Stimulated activated CD8-positive, alpha-beta memory T cell treated with anti-CD3 and anti-CD28 coated beads, Interleukin-2, amount 100 ng/mL, for 48 hours (primary cell): ENCODE data around the gene MAGI3.
"Not testable (repeated sequence)": the region's sequence is repeated elsewhere in the genome, so short reads cannot be mapped to it uniquely, and the experiment has no call there.

ENCODE experiments used
- DNase-seq, 2 donors: peaks; one replicate each; pipeline ENCODE4 v3.0.0-alpha.2; 2020; ENCODE audit warnings: low read depth in 2 of 2

MAGI3 gene

GRCh38 chr1:113692342-113692741, 302.0 kb downstream of the MAGI3 start:
- no peak for DNase-seq

- DNase-seq: no peak
Measured at GRCh38 chr1:113692824-113693431, 302.6 kb downstream of the MAGI3 start.

GRCh38 chr1:113694910-113695309, 304.6 kb downstream of the MAGI3 start:
- no peak for DNase-seq

GRCh38 chr1:113701429-113701828, 311.1 kb downstream of the MAGI3 start:
- DNase-seq: no peak

- DNase-seq: no peak
Measured at GRCh38 chr1:113714606-113715269, 324.4 kb downstream of the MAGI3 start.

GRCh38 chr1:113717506-113717905, 327.2 kb downstream of the MAGI3 start:
- DNase-seq: not testable (repeated sequence)

GRCh38 chr1:113718621-113719020, 328.3 kb downstream of the MAGI3 start:
- DNase-seq: not testable (repeated sequence)

GRCh38 chr1:113721010-113721409, 330.7 kb downstream of the MAGI3 start:
- DNase-seq: no peak

GRCh38 chr1:113732802-113733201, 342.5 kb downstream of the MAGI3 start:
- DNase-seq: no peak

- DNase-seq: no peak
Measured at GRCh38 chr1:113734357-113735055, 344.2 kb downstream of the MAGI3 start.
